ENCODE measurements around the gene KIF26B. TPM values are rescaled to one million over a fixed set of nuclear protein-coding genes. Genes with fewer than 3 reads are reported as not detected.
"Not testable (repeated sequence)": the region's sequence is repeated elsewhere in the genome, so short reads cannot be mapped to it uniquely, and the experiment has no call there.

The KIF26B gene
- total RNA-seq, 2 experiments from 2014 or later, result not detected

- DNase-seq, result no peak
- no peak overlapping the region for H3K27ac Mint-ChIP-seq
- no peak overlapping the region for H3K4me3 Mint-ChIP-seq
- POLR2A ChIA-PET, result interaction anchor here (0.7 kb wide), 1 partner anchor 178 kb away, joined by 3 read pairs; no protein-coding TSS in a partner anchor
- H3K27me3 Mint-ChIP-seq, result no peaks in the 10 kb centered on the region
- H3K36me3 Mint-ChIP-seq (ENCODE audit: low read depth), result no peaks in the 10 kb centered on the region
- H3K9me3 Mint-ChIP-seq, result no peaks in the 10 kb centered on the region
- no peaks in the 10 kb centered on the region for H3K4me1 Mint-ChIP-seq
- CTCF ChIA-PET, result no interaction called here
These were observed 553.2 kb downstream of the KIF26B start for GRCh38 chr1:245707941-245708340.

- ChIA-PET POLR2A (no interaction called here), CTCF (no interaction called here)
- H3K9me3 Mint-ChIP-seq, result no peaks in the 10 kb centered on the region
- no peak overlapping the region for H3K27ac Mint-ChIP-seq
- H3K4me3 Mint-ChIP-seq, result no peak overlapping the region
- H3K36me3 Mint-ChIP-seq (ENCODE audit: low read depth), result no peaks in the 10 kb centered on the region
- no peak for DNase-seq
- H3K27me3 Mint-ChIP-seq, result no peaks in the 10 kb centered on the region
- no peaks in the 10 kb centered on the region for H3K4me1 Mint-ChIP-seq
These were observed 556.4 kb downstream of the KIF26B start for GRCh38 chr1:245710961-245711903.

- H3K4me3 Mint-ChIP-seq; H3K27me3 Mint-ChIP-seq; H3K9me3 Mint-ChIP-seq; POLR2A ChIA-PET; DNase-seq; H3K27ac Mint-ChIP-seq; H3K4me1 Mint-ChIP-seq; H3K36me3 Mint-ChIP-seq (ENCODE audit: low read depth); CTCF ChIA-PET: not testable (repeated sequence)
These were observed 559.2 kb downstream of the KIF26B start for GRCh38 chr1:245714027-245714426.

GRCh38 chr1:245715291-245715701 is 560.5 kb downstream of the KIF26B start:
- Mint-ChIP-seq H3K4me1 (no peaks in the 10 kb centered on the region), H3K36me3 (ENCODE audit: low read depth) (no peaks in the 10 kb centered on the region), H3K4me3 (no peak overlapping the region), H3K27me3 (no peaks in the 10 kb centered on the region), H3K9me3 (peaks cover 5% of the 10 kb centered on the region), H3K27ac (no peak overlapping the region)
- CTCF ChIA-PET, result no interaction called here
- POLR2A ChIA-PET, result no interaction called here
- DNase-seq, result no peak

GRCh38 chr1:245715970-245716369 is 561.2 kb downstream of the KIF26B start:
- no peaks in the 10 kb centered on the region for H3K36me3 Mint-ChIP-seq (ENCODE audit: low read depth)
- no peak for DNase-seq
- peaks cover 5% of the 10 kb centered on the region for H3K9me3 Mint-ChIP-seq

GRCh38 chr1:245716561-245716960 is 561.8 kb downstream of the KIF26B start:
- DNase-seq, result no peak
- peaks cover 5% of the 10 kb centered on the region for H3K9me3 Mint-ChIP-seq
- POLR2A ChIA-PET, result no interaction called here
- no peaks in the 10 kb centered on the region for H3K36me3 Mint-ChIP-seq (ENCODE audit: low read depth)
- no peaks in the 10 kb centered on the region for H3K27me3 Mint-ChIP-seq
- no peaks in the 10 kb centered on the region for H3K4me1 Mint-ChIP-seq
- CTCF ChIA-PET, result no interaction called here
- H3K4me3 Mint-ChIP-seq, result no peak overlapping the region
- H3K27ac Mint-ChIP-seq, result no peak overlapping the region

More at GRCh38 chr1:245715970-245716369, 561.2 kb downstream of the KIF26B start:
- Mint-ChIP-seq H3K27me3 (no peaks in the 10 kb centered on the region), H3K4me3 (no peak overlapping the region), H3K4me1 (no peaks in the 10 kb centered on the region), H3K27ac (no peak overlapping the region)
- ChIA-PET POLR2A (no interaction called here), CTCF (no interaction called here)

GRCh38 chr1:245717611-245718010 is 562.8 kb downstream of the KIF26B start:
- H3K9me3 Mint-ChIP-seq, result peaks cover 12% of the 10 kb centered on the region
- ChIA-PET CTCF (interaction anchor here (0.7 kb wide), 1 partner anchor 68 kb away, joined by 7 read pairs; no protein-coding TSS in a partner anchor), POLR2A (no interaction called here)
- no peak overlapping the region for H3K4me3 Mint-ChIP-seq
- H3K27me3 Mint-ChIP-seq, result no peaks in the 10 kb centered on the region
- H3K4me1 Mint-ChIP-seq, result no peaks in the 10 kb centered on the region
- no peak for DNase-seq
- H3K27ac Mint-ChIP-seq, result no peak overlapping the region
- H3K36me3 Mint-ChIP-seq (ENCODE audit: low read depth), result no peaks in the 10 kb centered on the region

- no peaks in the 10 kb centered on the region for H3K4me1 Mint-ChIP-seq
- H3K27me3 Mint-ChIP-seq, result no peaks in the 10 kb centered on the region
- CTCF ChIA-PET, result no interaction called here
These were observed 563.3 kb downstream of the KIF26B start for GRCh38 chr1:245718123-245718522.

GRCh38 chr1:245718951-245719350 is 564.2 kb downstream of the KIF26B start:
- H3K36me3 Mint-ChIP-seq (ENCODE audit: low read depth), result no peaks in the 10 kb centered on the region
- H3K4me3 Mint-ChIP-seq, result no peak overlapping the region
- H3K9me3 Mint-ChIP-seq, result peaks cover 14% of the 10 kb centered on the region
- no peaks in the 10 kb centered on the region for H3K27me3 Mint-ChIP-seq
- H3K27ac Mint-ChIP-seq, result no peak overlapping the region
- CTCF ChIA-PET, result no interaction called here
- H3K4me1 Mint-ChIP-seq, result no peaks in the 10 kb centered on the region
- POLR2A ChIA-PET, result no interaction called here
- DNase-seq, result no peak

More at GRCh38 chr1:245718123-245718522, 563.3 kb downstream of the KIF26B start:
- POLR2A ChIA-PET, result no interaction called here
- no peak for DNase-seq
- no peaks in the 10 kb centered on the region for H3K36me3 Mint-ChIP-seq (ENCODE audit: low read depth)
- H3K4me3 Mint-ChIP-seq, result no peak overlapping the region
- no peak overlapping the region for H3K27ac Mint-ChIP-seq
- H3K9me3 Mint-ChIP-seq, result peaks cover 12% of the 10 kb centered on the region

- Mint-ChIP-seq H3K4me1 (no peaks in the 10 kb centered on the region), H3K27me3 (no peaks in the 10 kb centered on the region), H3K36me3 (ENCODE audit: low read depth) (no peaks in the 10 kb centered on the region), H3K27ac (no peak overlapping the region), H3K9me3 (peaks cover 23% of the 10 kb centered on the region), H3K4me3 (no peak overlapping the region)
- ChIA-PET CTCF (no interaction called here), POLR2A (no interaction called here)
- no peak for DNase-seq
These were observed 566.7 kb downstream of the KIF26B start for GRCh38 chr1:245721488-245721887.

- H3K27me3 Mint-ChIP-seq; H3K4me1 Mint-ChIP-seq; H3K27ac Mint-ChIP-seq; POLR2A ChIA-PET; H3K4me3 Mint-ChIP-seq; H3K36me3 Mint-ChIP-seq (ENCODE audit: low read depth); CTCF ChIA-PET; DNase-seq: not testable (repeated sequence)
- H3K9me3 Mint-ChIP-seq, result peaks cover 20% of the 10 kb centered on the region
These were observed 573.2 kb downstream of the KIF26B start for GRCh38 chr1:245728035-245728434.

GRCh38 chr1:245730801-245731200 is 576.0 kb downstream of the KIF26B start:
- POLR2A ChIA-PET, result no interaction called here
- Mint-ChIP-seq H3K27me3 (no peaks in the 10 kb centered on the region), H3K27ac (no peak overlapping the region), H3K4me3 (no peak overlapping the region), H3K9me3 (peaks cover 13% of the 10 kb centered on the region), H3K4me1 (no peaks in the 10 kb centered on the region), H3K36me3 (ENCODE audit: low read depth) (no peaks in the 10 kb centered on the region)
- CTCF ChIA-PET, result no interaction called here
- no peak for DNase-seq

- H3K4me1 Mint-ChIP-seq; H3K9me3 Mint-ChIP-seq; H3K27ac Mint-ChIP-seq; POLR2A ChIA-PET; H3K27me3 Mint-ChIP-seq; DNase-seq; H3K36me3 Mint-ChIP-seq (ENCODE audit: low read depth); H3K4me3 Mint-ChIP-seq; CTCF ChIA-PET: not testable (repeated sequence)
These were observed 585.6 kb downstream of the KIF26B start for GRCh38 chr1:245740336-245740735.

- H3K9me3 Mint-ChIP-seq, result peaks cover 10% of the 10 kb centered on the region
- DNase-seq, result no peak
- CTCF ChIA-PET, result no interaction called here
- POLR2A ChIA-PET, result no interaction called here
- no peaks in the 10 kb centered on the region for H3K27me3 Mint-ChIP-seq
- no peaks in the 10 kb centered on the region for H3K36me3 Mint-ChIP-seq (ENCODE audit: low read depth)
- no peak overlapping the region for H3K27ac Mint-ChIP-seq
- no peaks in the 10 kb centered on the region for H3K4me1 Mint-ChIP-seq
- no peak overlapping the region for H3K4me3 Mint-ChIP-seq
These were observed 588.1 kb downstream of the KIF26B start for GRCh38 chr1:245742896-245743295.

Data from activated CD4-positive, alpha-beta memory T cell treated with anti-CD3 and anti-CD28 coated beads, Interleukin-2, amount 10 ng/mL, durations not matched to agents 7 days and 5 days (primary cell).